Stimulated activated CD8-positive, alpha-beta memory T cell treated with anti-CD3 and anti-CD28 coated beads, Interleukin-12 subunit alpha, Interleukin-12 subunit beta, amount 100 ng/mL, for 24 hours (primary cell): ENCODE results near the gene ITSN2.
"Not testable (repeated sequence)": the region's sequence is repeated elsewhere in the genome, so short reads cannot be mapped to it uniquely, and the experiment has no call there.

Experiments used
- DNase-seq: peaks from one replicate; pipeline ENCODE4 v3.0.0-alpha.2; 2020; ENCODE audit errors: extremely low read depth

ITSN2 gene

DNA sequence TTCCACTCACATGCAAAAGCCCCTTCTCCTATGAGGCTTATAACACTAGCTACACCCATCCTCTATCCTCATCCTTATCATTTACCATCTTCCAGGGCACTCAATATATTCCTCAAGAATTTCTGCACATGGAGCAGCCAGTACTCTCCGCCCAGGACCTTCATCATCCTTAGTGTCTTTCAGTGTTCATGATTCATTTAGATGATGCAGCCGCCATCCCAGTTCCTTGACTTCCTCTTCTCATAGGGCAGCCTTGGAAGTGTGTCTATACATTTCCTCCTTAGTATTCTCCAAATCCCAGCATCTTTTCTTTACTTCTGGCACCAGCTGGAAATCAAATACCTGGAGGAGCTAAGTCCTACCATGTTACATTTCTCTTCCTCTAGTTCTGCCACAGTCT is 3.0 kb upstream of the ITSN2 start:
- no peak for DNase-seq

DNA sequence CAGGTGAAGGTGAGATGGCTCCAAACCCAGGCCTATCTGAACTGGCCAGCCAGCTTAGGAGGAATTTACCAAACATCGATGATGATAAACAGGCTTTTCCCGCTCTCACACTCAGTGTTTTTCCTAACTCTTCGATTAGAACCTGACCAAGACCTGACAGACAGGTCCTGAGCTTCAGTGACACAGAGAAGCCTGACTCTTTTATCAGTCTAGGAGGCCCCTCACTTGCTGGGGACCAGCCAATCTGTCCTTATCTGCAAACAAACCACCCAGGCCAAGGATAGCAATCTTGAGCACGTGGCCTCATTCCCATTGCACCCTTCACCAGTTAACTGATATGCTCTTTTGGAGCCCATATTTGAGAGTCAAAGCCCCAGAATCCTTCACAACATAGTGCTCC is 1.9 kb upstream of the ITSN2 start:
- no peak for DNase-seq

- no peak for DNase-seq
These were observed 611 bp upstream of the ITSN2 start for GRCh38 chr2:24360963-24361330.

DNA sequence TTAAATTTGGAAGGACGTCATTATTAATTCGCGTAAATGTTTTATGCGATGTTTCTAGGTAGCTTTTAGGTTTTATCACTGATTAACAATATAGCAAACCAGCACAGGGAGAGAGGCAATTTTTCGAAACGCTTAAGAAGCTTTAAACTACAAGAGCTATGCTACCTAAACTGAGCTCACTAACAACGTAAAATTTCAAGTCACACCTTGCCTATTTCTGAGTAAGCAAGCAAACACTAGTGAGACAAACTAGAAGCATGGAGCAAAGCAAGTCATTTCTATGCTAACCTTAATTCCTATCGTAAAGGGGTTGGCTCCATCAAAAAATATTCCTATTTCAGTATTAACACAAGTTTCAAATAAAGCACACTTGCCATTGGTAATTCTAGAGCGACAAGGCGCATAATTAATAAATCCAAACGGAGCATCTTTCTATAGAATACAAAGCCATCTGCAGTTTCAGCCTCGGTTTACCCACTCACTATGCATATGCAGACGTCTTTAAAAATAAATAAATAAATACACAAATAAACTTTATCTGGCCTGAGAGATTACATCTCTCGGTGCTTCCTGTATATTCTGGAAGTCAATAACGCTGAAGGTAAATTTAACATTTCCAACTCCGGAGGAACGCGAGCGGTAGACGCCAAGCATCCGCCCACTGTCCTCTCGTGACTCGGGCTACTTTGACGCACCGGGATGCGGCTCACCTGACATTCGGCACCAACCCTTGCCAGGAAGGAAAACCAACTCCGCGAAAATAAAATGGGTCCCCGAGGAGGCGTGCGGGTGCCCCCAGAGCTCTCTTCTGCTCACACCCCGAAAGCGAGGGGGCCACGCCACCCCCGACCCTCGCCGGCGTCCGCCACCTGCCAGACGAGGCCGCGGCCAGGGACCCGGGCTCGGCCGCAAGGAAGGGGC is 947 bp downstream of the ITSN2 start:
- DNase-seq: no peak

- DNase-seq: not testable (repeated sequence)
These were observed 2.6 kb downstream of the ITSN2 start for GRCh38 chr2:24357767-24358166.

DNA sequence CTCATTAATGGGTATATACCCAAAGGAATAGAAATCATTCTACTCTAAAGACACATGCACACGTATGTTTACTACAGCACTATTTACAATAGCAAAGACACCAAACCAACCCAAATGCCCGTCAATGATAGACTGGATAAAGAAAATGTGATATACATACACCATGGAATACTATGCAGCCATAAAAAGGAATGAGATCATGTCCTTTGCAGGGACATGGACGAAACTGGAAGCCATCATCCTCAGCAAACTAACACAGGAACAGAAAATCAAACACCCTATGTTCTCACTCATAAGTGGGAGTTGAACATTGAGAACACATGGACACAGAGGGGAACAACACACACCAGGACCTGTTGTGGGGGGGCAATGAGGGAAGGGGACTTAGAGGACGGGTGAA is 3.2 kb downstream of the ITSN2 start:
- not testable (repeated sequence) for DNase-seq

GRCh38 chr2:24354957-24355356 is 5.4 kb downstream of the ITSN2 start:
- no peak for DNase-seq

DNA sequence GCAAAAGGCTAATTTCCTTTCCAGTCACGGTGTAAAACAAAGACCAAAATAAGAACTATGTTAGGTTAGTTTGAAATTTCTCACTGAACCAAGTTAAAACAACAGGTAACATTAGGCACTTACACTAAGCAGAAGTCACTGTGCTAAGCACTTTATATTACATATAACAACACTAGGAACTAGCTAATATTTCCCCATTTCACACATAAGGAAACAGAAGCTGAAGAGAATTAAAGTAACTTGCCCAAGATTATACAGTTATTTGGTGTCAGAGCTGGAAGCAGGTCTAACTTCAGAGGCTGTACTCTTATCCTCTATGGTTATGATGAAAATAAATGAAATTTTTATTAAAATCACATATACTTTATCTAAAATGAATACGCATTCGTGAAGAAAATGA is 5.9 kb downstream of the ITSN2 start:
- no peak for DNase-seq

GRCh38 chr2:24353973-24354372 is 6.4 kb downstream of the ITSN2 start:
- DNase-seq: no peak

DNA sequence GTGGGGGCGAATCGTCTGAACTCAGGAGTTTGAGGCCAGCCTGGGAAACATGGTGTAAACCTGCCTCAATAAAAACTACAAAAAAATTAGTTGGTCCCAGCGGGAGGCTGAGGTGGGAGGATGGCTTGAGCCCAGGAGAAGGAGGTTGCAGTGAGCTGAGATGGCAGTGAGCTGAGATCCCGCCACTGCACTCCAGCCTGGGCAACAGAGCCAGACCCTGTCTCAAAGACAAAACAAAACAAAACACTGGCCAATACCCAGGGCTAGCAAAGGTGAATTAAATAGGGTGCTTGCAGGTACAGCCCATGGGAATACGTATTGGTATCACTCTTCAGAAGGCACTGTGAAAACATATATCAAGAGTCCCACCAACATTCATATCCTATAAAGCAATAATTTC is 7.0 kb downstream of the ITSN2 start:
- DNase-seq: no peak

DNA sequence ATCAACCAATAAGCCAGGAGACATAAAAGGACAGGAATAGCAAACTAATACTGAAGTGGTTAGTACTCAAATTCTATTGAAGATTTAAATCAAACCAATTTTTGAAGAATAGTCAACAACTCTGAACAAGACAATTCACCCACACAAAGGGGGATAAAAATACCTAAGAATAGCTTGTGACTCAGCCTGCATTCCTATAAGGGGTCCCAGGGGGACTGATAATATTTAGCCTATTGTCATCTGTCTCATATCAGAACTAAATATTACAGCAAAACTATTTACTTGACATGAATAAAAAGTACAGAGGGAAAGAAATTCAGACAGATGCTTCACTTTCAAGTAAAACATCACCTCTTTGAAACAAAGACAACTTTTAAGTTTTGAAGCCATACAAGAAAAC is 7.7 kb downstream of the ITSN2 start:
- DNase-seq: no peak

DNA sequence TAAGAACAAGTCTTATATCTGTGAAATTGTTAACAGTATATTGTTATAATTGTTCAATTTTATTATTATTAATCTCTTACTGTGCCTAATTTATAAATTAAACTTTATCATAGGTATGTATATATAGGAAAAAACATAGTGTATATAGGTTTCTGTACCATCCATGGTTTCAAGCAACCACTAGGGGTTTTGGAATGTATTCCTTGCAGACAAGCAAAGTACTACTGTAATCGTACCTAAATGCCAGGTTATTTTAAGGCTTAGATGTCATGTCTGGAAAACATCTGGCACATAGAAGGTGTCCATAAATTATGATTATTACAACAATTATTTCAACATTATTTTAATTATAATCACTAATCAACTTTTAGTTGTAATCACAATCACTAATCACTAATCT is 8.4 kb downstream of the ITSN2 start:
- DNase-seq: no peak

DNA sequence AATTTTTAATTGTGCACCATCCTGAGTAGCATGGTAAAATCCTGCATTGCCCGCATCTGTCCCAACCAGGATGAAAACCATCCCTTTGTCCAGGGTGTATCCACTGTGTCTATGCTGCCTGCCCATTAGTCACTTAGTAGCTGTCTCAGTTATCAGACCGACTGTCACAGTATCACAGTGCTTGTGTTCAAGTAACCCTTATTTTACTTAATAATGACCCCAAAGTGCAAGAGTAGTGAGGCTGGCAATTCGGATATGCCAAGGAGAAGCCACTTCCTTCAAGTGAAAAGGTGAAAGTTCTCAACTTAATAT is 8.8 kb downstream of the ITSN2 start:
- DNase-seq: no peak

GRCh38 chr2:24350826-24351626 is 9.3 kb downstream of the ITSN2 start:
- DNase-seq: no peak

- no peak for DNase-seq
These were observed 11.2 kb downstream of the ITSN2 start for GRCh38 chr2:24349097-24349496.

DNA sequence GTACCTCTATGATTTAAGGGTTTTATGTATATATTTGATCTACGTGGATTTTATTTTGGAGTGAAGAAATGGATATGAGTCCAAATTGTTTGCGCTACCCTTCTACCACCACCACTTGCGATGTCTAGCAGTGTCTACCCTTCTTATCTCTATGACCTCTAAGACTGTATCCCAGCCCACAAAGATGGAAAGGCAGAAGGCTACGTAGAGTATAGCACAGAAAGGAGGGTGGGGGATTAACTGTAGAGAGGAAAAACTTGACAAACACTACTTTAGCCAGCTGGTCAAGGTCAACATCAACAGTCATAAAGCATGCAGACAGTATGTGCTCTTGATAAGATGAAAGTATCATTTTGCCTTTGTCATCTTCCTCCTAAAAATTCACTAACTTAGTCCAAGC is 14.4 kb downstream of the ITSN2 start:
- no peak for DNase-seq

DNA sequence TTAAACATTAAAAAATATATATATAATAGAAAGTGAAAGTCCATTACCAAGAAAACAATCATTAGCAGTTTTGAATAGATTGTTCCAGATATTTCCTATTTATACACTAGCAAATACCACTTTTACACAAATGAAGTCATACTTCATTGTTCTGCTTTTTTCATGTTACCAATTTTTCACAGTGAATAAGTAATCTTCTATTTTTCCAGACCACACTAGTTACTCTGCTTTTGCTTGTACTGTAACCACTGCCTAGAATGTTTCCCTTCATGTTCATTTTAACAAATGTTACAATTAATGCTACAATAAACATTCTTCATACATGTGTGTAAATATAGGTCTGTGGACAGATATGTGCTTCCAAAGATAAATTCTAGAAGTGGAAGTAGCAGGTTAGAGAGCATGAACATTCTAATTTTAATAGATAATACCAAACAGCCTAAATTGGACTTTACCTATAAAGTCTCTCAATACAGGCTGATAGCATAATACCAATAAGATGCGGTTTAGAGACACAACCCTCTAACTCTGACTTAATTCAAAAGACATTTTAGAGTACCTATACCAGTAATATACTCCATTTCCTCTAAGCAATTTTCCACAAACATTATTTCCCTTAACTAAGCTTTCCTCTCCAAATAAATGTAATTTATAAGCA is 17.0 kb downstream of the ITSN2 start:
- DNase-seq: no peak

- no peak for DNase-seq
These were observed 18.0 kb downstream of the ITSN2 start for GRCh38 chr2:24342110-24342910.

GRCh38 chr2:24339856-24340262 is 20.5 kb downstream of the ITSN2 start:
- DNase-seq: no peak

DNA sequence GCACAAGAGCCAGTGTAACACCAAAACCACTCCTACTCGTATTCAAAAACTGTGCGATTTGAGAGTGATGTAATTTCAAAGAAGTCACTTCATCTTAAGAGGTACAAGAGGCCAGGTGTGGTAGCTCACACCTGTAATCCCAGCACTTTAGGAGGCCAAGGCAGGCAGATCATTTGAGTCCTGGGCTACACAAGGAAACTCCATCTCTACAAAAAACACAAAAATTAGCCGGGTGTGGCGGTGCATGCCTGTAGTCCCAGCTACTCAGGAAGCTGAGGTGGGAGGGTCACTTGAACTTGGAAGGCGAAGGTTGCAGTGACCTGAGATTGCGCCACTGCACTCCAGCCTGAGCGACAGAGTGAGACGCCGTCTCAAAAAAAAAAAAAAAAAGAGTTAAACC is 21.2 kb downstream of the ITSN2 start:
- not testable (repeated sequence) for DNase-seq

- DNase-seq: no peak
These were observed 22.4 kb downstream of the ITSN2 start for GRCh38 chr2:24337890-24338289.

DNA sequence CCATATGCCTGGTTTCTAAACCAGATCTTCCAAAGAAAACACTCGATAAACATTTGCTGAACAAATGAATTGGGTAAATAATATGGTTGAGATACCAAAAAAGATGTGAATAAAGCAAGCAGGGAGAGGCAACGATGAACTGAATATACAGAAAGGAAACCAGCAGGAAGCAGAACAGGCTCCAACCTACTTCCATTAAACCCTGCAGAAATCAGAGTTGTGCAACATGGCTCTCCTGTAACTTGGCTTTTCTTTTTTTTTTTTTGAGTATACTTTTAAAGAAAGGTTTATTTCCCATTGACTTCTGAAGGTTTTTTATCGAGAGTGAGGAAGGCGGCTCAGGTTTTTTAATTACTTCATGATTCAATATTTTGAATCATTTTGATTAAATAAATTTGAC is 23.5 kb downstream of the ITSN2 start:
- no peak for DNase-seq
